ENCODE measurements around the gene SMC1B.
"Not testable (repeated sequence)": the region's sequence is repeated elsewhere in the genome, so short reads cannot be mapped to it uniquely, and the experiment has no call there.

The SMC1B gene, protein sequence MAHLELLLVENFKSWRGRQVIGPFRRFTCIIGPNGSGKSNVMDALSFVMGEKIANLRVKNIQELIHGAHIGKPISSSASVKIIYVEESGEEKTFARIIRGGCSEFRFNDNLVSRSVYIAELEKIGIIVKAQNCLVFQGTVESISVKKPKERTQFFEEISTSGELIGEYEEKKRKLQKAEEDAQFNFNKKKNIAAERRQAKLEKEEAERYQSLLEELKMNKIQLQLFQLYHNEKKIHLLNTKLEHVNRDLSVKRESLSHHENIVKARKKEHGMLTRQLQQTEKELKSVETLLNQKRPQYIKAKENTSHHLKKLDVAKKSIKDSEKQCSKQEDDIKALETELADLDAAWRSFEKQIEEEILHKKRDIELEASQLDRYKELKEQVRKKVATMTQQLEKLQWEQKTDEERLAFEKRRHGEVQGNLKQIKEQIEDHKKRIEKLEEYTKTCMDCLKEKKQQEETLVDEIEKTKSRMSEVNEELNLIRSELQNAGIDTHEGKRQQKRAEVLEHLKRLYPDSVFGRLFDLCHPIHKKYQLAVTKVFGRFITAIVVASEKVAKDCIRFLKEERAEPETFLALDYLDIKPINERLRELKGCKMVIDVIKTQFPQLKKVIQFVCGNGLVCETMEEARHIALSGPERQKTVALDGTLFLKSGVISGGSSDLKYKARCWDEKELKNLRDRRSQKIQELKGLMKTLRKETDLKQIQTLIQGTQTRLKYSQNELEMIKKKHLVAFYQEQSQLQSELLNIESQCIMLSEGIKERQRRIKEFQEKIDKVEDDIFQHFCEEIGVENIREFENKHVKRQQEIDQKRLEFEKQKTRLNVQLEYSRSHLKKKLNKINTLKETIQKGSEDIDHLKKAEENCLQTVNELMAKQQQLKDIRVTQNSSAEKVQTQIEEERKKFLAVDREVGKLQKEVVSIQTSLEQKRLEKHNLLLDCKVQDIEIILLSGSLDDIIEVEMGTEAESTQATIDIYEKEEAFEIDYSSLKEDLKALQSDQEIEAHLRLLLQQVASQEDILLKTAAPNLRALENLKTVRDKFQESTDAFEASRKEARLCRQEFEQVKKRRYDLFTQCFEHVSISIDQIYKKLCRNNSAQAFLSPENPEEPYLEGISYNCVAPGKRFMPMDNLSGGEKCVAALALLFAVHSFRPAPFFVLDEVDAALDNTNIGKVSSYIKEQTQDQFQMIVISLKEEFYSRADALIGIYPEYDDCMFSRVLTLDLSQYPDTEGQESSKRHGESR

DNA sequence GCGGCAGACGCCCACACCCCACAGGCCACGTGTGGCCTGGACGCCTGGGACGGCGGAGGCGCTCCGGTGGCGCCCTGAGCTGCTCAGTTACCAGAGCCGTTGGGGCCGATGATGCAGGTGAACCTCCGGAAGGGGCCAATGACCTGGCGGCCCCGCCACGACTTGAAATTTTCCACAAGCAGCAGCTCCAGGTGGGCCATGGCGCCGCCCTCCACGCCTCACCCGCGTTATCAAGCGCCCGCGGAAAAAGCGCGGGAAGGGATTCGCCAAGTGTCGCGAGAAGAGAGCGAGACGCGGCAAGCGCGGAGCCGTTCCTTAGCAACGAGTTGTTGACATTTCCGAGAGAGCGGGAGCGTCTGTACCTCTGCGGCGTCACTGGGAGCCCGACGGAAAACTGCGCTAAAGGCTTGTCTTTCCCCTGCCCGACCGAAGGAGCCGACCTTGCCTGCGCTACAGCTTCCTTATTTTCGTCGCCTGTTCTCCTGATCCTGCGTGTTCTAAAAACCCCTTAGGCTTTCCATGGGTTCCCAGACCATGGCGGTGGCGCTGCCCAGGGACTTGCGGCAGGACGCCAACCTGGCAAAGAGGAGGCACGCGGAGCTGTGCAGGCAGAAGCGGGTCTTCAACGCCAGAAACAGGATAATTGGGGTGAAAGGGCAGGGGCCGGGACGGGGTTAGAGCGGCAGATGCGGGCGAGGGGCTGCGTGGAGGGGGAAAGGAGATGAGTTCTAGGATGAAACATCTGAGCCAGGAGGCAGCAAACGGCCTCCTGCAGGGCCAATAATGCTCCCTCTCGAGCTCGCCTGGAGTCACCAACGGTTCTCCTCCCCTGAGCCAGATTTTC is at the start of gene SMC1B, which contains the start of gene RIBC2:
SMC1B (minus strand) TSS at position 232 of the 844 bp plus-strand sequence; CDS start at position 200, 32 bp downstream.
RIBC2 (plus strand) TSS at position 326 of the 844 bp plus-strand sequence; CDS start at position 520, 194 bp downstream.
- peak; percentile 93 for DNase-seq

DNA sequence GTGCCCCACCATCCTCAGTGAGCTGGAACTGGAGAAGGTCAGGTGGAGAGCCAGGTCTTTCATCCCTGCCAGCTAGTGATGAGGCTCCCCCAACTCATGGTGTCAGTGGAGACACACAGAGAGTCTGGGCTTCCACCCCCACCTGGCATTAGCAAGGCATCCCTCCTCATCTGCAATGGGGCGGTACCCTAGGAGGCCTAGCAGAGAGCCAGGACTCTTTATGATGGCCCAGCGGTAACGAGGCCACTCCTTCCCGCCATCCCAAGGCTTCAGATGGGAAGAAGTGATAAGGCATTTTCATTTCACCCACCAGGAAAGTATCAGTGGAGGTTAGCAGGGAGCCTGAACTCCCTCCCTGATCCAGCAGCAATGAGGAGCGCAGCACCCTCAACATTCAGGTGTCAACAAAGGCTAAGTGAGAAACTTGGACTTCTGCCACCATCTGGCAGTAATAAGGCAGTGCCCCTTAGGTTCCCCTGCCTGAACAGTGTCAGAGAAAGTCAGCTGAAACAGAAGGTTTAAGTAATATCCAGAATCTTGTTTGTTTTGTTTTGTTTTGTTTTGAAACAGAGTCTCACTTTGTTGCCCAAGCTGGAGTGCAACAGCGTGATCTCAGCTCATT is 48.7 kb upstream of the SMC1B start:
- DNase-seq, result no peak

DNA sequence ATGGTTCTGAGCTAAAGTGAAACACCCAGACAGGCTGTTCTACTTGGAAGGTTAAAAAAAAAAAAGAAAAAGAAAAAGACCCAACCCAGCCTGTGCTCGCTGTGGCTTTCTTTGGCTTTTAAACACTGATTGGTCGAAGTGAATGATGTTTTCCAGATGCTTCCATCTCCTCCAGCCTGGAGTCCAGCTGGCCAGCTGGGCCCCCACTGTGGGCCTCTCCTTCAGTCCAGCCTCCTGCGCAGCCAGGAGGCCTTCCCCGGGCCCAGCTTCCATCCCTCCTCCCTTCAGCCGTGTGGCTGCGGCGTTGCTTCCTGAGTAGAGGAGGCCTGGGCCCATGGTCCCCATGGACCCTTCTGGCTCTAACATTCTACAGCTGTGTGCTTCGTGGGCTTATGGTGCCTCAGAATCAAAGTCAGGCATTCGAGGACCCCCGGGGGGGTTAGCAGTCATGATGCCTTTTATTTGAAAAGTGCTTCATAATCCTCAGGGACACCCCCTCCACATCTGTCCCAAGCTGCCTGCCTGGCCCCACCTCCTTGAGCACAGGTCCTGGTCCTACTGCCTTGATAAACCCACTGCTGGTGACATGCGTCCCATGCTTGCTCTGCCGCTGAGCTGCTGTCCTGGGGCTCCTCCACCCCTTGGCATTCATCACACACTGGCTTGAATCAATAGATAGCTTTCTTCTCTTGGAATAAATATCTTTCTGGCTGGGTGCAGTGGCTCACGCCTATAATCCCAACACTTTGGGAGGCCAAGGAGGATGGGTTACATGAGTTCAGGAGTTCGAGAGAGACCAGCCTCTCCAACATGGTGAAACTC is 47.1 kb upstream of the SMC1B start:
- no peak for DNase-seq

DNA sequence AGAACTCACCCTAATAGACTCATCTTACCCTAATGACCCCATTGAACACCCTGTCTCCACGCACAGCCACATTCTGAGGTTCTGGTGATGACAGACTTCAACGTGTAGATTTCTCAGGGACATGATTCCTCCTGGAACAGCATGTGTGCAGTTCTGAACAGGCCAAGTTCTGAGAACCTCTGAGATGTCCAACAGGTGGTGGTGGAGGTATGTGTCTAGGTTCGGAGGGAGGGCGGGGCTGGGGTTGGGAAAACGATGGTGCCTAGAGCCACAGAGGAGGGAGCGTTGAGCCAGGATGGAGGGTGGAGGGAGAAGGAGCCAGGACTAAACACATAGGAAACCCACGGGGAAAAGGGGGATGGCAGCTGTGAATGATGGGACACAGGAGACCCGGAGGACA is 45.8 kb upstream of the SMC1B start:
- no peak for DNase-seq

DNA sequence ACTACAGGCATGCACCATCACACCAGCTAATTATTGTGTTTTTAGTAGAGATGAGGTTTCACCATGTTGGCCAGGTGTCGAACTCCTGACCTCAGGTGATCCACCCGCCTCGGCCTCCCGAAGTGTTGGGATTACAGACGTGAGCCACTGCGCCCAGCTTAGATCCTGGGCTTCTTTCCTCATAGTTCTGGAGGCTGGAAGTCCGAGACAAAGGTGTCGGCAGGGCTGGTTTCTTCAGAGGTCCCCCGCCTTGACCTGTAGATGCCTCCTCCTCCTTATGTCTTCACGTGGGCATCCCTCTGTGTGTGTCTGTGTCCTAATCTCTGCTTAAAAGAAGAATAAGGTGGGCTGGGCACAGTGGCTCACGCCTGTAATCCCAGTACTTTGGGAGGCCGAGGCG is 45.1 kb upstream of the SMC1B start:
- no peak for DNase-seq

DNA sequence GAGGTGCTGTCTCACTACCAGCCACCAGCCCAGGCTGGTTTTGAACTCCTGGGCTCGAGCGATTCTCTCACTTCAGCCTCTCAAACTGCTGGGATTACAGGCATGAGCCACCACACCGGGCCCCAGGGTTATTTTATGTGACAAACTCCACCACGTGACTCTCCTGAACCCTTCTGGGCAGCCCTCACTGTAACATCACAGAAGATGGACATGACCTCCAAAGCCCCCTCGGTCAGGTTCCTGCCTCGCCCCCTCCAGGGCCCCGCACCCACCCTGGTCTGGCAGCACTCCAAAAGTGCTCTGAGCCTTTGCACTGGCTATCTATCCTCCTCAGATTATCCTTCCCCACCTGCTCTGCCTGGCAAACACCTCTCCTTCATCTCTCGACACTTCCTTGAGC is 43.4 kb upstream of the SMC1B start:
- no peak for DNase-seq

DNA sequence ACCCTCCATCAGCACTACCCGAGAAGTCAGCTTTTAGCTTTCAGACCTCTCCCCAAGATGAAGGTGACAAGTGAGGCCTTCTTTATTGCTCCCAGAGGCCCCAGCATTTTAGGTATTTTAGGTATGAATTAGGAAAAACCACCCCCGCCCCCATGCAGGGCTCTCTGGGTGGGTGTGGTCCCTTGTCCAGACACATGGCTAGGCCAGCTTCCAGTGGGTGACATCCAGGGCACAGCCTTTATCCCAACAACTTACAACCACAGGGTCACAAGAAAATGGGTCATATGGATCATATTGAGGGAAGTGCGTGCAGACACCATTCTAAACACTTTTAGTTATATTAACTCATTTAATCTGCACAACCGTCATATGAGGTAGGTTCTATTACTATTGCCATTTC is 42.2 kb upstream of the SMC1B start:
- no peak for DNase-seq

DNA sequence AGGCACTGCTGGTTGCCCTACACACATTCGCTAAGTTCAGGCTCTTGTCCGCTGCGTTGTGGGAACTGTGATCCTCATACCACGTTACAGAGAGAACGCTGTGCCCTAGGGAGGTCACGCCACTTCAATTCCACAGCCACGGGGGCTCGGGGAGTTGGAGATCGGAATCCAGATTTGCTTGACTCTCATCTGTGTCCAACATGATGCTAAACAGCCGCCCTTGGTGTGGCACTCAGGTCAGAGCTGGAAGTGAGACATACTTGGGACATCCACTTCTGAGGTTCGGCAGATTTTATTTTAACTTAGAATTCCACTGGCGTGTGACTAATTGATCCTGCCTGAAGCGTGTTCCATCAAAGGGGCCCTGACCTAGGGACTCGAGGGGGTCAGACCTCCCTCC is 41.8 kb upstream of the SMC1B start:
- DNase-seq, result no peak

DNA sequence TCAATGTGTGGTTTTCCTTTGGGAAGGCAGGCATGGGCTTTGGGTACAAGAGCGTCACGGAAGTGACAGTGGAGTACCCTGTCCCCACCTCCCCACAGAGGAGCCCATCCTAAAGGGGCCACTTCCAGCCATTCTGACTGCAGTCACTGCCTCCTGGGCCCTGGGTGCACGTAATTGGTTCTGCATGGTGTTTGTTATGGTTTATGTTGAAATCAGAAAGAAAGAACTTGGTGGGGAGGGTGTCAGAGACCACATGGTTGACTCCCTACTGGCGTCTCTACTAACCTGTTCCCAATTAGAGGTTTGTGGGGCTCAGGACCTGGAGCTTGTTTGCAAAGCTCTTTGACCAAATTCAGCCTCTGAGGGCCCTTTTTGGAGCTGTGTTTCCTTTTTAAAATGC is 40.9 kb upstream of the SMC1B start:
- no peak for DNase-seq

DNA sequence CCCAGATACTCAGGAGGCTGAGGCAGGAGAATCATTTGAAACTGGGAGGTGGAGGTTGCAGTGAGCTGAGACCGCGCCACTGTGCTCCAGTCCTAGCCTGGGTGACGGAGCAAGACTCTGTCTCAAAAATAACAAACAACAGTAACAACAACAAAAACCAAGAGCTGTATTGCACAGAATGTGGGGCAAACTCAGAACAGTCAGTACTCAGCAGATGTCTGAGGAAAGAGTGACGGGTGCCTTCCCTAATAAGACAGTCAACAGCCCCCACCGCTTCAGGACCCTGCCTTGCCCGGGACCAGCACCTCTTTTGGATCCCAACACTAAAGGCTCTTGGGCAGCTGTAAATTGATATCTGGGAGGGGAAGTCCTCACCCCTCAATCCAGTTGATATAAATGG is 40.4 kb upstream of the SMC1B start:
- no peak for DNase-seq

DNA sequence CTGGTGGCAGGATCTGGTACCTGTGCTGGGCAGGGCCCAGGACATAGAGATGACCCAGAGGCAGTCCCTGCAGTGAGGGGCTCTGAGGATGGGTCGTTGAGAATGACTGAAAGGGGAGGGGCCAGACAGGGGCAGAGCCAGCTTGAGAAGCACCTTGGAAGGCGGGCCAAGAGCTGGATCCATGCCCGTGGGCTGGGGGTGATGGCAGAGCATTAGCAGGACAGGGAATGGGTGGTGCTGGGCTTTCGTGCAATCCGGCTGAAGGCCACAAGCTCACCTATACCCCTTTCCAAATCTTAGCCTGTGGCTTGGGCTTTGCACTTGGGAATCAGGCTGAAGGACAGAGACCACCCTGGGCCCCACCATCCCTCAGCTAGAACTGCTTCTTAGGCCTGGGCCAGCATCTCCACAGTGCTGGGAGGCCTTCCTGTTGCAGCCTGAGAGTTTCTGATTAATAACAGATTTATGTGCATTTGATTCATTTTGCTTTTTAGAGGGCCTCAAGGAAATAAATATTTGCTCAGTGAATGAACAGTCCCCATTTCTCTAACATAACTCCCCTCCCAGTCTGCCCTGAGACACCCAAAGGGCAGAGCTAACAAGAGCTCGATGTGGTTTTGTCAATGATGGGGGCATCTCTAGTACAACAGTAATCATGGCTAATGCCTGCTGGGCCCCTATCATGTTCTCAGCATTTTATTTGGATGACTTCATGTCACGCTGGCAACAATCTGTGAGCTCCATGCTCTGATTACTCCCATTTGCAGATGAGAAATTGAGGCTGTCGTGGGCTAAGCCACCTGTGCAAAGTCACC is 39.4 kb upstream of the SMC1B start:
- no peak for DNase-seq

DNA sequence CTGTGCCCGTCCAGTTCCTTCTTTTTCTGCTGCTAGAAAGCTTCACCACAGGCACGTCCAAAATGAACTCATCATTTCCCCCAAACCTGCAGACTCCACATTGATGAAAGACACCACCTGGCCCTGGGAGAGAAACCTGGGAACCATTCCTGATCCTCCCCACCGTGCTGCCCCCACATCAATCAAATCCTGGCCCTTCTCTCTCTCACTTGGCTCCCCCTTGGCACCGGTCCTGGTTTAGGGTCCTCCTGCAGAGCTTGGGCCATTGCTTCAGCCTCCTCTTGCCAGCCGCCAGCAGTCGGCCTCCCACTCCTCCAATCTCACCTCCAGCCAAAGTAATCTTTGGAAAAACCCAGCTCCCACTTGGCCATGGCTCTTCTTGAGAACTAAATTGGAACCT is 38.6 kb upstream of the SMC1B start:
- no peak for DNase-seq

DNA sequence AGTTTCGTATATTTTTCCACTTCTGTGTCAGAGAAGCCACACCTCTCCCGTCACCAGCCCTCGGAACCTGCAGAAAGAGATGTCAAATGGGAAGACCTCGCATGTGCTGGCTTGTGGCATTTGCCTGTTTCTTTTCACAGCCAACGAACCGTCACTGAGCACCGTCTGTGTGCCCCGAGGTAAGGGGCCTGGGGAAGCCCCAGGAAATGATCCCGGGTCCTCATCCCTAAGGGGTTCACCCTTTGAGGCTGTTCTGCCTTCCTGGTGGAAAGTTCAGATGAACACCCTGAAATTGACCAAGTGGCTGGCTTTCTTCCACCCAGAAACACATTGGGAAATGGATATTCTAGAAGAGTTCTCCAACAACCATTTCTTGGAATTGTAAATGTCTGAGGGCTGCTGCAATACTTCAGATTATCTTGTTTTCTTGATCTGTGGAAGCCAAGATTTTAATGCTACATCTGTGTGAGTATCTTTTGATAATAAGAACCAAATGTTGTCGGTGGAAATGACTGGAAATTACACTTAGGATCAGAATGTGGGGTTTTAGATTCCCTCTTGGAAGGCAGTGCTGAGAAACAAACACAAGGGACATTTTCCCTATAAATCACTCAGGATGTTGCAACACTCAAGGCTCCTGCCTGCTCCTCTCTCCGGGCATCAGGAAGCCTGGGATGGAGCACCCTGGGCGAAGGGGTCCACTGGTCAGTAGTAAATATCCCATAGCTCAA is 37.7 kb upstream of the SMC1B start:
- DNase-seq, result no peak

DNA sequence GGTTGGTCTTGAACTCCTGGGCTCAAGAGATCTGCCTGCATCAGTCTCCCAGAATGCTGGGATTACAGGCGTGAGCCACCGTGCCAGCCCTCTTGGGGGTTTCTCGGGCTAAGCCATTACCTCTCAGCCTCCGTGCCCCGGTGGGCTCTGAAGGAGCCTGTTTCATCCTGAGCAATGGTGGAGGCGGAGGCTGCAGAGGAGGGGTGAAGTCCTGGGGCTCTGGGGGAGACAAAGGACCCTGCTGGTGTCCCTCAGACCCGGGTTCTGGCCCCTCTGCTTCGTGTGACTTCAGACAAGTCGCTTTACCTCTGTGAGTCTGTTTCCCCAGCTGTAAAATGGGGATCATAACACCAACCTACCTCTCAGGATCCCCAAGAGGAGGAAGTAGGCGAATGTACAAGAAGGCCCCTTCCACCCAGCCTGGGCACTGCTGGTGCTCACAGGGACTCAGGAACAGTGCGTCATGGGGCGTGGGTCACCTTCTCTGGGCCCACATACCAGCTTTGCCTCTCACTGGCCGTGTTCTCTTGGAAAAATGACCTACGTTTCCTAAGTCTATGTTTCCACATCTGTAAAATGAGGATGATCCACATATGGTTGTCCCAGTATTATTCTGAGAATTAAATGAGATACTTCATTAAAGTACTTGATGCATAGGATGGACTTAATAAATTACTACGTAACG is 36.8 kb upstream of the SMC1B start:
- DNase-seq, result no peak

DNA sequence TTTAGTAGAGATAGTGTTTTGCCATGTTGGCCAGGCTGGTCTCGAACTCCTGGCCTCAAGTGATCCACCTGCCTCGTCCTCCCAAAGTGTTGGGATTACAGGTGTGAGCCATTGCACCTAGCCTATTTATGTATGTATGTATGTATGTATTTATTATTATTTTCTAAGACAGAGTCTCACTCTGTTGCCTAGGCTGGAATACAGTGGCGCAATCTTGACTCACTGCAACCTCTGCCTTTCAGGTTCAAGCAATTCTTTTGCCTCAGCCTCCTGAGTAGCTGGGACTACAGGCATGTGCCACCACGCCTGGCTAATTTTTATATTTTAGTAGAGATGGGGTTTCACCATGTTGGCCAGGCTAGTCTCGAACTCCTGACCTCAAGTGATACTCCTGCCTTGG is 36.0 kb upstream of the SMC1B start:
- DNase-seq, result not testable (repeated sequence)

DNA sequence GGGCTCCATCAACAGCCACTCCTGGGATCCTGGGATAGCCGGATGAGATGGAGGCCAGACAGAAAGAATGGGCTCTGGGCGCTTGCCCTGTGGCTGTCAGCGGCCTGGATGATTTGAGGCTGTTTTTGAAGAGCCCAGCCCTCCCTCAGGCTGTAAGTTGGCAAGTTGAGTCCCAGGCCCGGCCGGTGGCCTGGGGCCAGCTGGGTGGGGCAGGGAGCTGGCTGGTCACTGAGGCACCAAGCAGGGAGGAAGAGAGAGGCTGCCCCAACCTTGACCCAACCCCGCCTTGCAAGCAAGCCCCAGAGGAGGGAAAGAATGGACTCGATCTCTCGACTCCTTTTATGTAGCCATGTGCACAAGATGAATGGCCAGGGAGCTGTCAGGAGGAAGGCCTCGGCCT is 35.0 kb upstream of the SMC1B start:
- DNase-seq, result no peak

DNA sequence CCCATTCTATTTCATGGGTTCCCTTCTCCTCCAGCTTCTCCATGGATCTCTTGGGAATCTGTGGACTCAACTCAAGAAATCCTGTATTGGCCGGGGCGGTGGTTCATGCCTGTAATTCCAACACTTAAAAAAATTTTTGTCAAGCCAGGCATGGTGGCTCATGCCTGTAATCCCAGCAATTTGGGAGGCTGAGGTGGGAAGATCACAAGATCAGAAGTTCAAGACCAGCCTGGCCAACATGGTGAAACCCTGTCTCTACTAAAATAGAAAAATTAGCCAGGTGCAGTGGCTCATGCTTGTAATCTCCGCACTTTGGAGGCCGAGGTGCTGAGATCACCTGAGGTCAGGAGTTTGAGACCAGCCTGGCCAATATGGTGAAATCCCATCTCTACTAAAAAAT is 34.2 kb upstream of the SMC1B start:
- DNase-seq, result not testable (repeated sequence)

DNA sequence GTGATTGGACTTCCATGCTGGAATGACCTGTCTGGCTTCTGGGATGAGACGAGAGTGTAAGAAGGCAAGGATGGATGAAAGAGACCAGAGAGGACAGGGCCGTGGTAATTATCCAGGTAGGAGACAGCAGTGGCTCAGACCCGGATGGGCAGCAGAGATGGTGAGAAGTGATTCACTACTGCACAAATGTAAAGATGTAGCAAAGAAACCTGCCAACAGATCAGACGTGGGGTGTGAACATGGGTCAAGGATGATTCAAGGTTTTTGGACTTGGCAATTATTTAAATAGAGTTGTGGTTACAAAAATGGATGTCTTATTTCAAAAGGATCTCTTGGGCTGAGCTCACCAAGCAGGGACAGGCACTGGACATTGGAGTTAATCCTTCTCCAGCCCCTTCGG is 32.8 kb upstream of the SMC1B start:
- DNase-seq, result no peak

Data from NCI-H2029 (cell line).